Measurements from ENCODE around the gene KSR1.
"Not testable (repeated sequence)": the region's sequence is repeated elsewhere in the genome, so short reads cannot be mapped to it uniquely, and the experiment has no call there.

The KSR1 gene

GRCh38 chr17:27442702-27443101, 13.5 kb upstream of the KSR1 start:
- no peak overlapping the region for H3K27ac ChIP-seq
- TF ChIP-seq ZFX (IDR thresholded peaks at IDR 0.05) (no peak), CTCF (conservative IDR thresholded peaks at IDR 0.05) (no peak)

DNA sequence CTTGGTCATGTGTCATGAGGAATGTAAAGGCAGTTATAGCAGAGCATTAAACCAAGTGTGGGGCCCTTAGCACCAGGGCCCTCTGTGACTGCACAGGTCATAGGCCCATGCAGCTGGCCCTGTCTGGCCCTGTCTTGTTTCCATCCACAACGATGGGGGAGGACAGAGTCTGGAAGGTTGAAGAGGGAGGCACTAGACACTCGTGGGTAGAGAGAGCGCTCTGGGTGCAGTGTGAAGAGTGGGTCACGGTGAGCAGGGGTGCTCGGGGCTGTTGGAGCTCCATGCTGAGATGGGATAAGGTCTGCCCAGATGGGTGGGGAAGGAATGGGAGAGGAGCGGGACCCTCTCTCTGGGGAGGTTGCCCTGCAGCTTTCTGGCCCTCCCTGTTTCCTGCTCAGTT, 12.8 kb upstream of the KSR1 start:
- H3K27ac ChIP-seq = no peak overlapping the region
- no peak for TF ChIP-seq ZFX (IDR thresholded peaks at IDR 0.05)
- no peak for TF ChIP-seq CTCF (conservative IDR thresholded peaks at IDR 0.05)

DNA sequence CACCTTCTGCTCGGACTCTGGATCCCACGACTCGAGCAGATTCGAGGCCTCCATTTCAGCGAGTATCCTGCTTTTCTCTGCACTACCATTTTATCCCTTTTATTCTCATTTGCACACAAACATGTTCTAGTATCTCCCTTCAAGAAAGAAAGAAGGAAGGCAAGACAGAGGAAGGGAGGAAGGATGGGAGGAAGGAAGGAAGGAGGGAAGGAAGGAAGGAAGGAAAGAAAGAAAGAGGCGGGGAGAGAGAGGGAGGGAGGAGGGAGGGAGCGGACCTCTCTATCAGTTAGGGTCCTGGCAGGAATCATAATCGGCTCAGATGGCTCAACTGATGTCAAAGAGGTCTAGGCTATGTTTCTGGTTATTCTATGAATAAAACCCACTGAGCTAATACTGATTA, 10.3 kb upstream of the KSR1 start:
- no peak for TF ChIP-seq CTCF (conservative IDR thresholded peaks at IDR 0.05)
- TF ChIP-seq ZFX (IDR thresholded peaks at IDR 0.05) = no peak
- H3K27ac ChIP-seq = no peak overlapping the region

DNA sequence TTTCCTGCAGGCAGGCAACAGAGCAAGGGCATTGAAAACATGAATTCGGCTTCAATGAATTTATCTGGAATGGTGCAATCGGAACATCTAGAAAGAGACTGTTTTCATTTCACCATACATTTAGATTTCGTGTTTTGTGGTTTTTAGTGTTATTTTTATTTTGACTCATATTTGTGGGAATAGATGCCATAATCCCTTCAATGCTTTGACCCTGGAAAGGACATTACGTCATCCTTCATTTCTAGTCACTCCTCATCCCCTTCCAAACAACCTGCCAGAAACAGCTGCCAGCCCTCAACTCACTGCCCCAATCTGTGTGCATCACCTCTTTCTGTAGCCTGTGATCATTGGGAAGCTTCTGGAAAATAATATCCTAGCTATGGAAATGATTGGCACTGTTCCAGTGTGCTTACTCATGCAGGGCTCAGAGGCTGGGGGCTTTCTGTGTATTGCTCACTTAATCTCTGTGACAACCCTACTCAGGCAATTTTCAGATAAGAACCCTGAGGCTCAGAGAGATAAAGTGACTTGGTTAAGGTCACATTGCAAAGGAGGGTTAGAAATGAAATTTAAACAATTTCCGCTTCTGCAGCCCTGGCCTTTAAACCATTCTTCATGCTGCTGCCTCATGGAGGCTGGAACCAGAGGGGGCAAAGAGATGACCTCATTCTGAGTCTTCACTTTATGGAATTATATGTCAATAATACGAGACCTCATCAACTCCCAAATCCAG, 9.5 kb upstream of the KSR1 start:
- no peak overlapping the region for H3K27ac ChIP-seq
- TF ChIP-seq ZFX (IDR thresholded peaks at IDR 0.05) = no peak
- no peak for TF ChIP-seq CTCF (conservative IDR thresholded peaks at IDR 0.05)

DNA sequence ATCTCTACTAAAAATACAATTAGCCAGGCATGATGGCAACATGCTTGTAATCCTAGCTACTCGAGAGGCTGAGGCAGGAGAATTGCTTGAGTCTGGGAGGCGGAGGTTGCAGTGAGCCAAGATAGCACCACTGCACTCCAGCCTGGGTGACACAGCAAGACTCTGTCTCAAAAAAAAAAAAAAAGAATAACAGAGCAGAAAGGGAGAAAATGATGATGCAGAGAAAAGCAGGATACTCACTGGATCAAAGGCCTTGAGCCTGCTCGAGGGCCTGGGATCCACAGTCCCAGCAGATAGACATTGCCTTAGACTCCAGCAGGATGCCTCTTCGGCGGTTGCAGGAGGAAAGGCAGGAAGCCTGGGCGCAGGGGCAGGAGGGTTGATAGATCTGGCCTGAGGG, 7.7 kb upstream of the KSR1 start:
- H3K27ac ChIP-seq = not testable (repeated sequence)

DNA sequence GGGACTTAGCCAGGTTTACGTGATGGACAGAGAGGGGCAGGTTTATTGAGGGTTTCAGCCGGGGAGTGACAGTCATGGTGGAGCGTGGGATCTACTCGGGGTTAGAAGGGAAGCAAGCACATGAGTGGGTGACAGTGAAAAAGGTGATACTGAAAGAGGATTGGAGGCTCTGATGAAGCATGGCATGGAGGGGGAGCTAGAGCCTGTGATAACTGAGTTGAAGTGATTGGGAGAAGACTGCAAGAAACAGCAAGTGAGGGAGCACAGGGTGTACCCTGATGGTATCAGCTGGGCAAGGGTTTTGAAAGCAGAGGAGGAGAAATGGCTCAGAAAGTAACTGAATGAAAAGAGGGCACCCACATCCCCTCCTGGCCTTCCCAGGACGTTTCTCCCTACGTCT, 6.7 kb upstream of the KSR1 start:
- no peak overlapping the region for H3K27ac ChIP-seq
- no peak for TF ChIP-seq CTCF (conservative IDR thresholded peaks at IDR 0.05)
- no peak for TF ChIP-seq ZFX (IDR thresholded peaks at IDR 0.05)

- TF ChIP-seq ZFX (IDR thresholded peaks at IDR 0.05) = no peak
- TF ChIP-seq CTCF (conservative IDR thresholded peaks at IDR 0.05) = no peak
- H3K27ac ChIP-seq = no peak overlapping the region
Measured at GRCh38 chr17:27449988-27450387, 6.3 kb upstream of the KSR1 start.

DNA sequence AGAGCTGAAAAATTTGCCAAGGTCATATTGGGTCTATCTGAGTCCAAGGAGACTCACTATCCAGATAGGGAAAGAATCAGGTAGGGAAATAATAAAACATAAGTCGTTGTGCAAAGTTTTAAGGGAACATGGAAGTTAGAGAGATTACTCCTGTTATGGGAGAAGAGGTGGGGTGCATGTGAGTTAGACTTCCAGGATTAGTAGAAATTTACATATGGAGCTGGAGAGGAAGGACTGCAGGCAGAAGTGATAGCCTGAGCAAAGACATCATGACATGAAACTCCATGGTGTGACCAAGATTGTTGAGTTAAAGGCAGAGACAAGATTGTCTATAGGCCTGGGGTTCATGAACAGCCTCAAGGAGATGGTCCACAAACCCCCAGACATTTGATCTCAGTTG, 5.8 kb upstream of the KSR1 start:
- no peak overlapping the region for H3K27ac ChIP-seq
- no peak for TF ChIP-seq CTCF (conservative IDR thresholded peaks at IDR 0.05)
- TF ChIP-seq ZFX (IDR thresholded peaks at IDR 0.05) = no peak
